Spleen (tissue), 7 donors: Measurements from ENCODE around the gene PRRX2.

Experiments
- POLR2A ChIP-seq, 3 donors: fragments of 450-650 bp; IDR thresholded peaks; one replicate each; pipeline ENCODE4 v1.5.1; 2017; ENCODE audit warnings: antibody characterized with exemption in 3 of 3, mild to moderate bottlenecking in 1 of 3
- POLR2AphosphoS5 ChIP-seq, 3 donors: sonication (generic); formaldehyde crosslinking; IDR thresholded peaks; one replicate each; pipeline ENCODE4 v1.5.1; 2017; ENCODE audit warnings: antibody characterized with exemption in 3 of 3
- TF ChIP-seq, protein P1 (sequence below), 11 experiments: fragments of 200-600 bp in 7 of 11; fragments of 450-650 bp in 4 of 11; sonication (generic) in 4 of 11; IDR thresholded peaks in 8 of 11; conservative IDR thresholded peaks in 3 of 11; 1 replicate in 7 of 11; 2 replicates in 4 of 11; pipeline versions ENCODE4 v1.4.0 to v1.8.0; 2016 to 2021; ENCODE audit warnings: antibody characterized with exemption in 11 of 11, inconsistent platforms in 4 of 11, mild to moderate bottlenecking in 1 of 11
- donor health status: DM: no; HTN: no; CAD: no; lungs with moderate emphysema.
- donor health status: DM: no; HTN: no; CAD: no.
- donor health status: DM: no; HTN: no; CAD: no.

DNA sequence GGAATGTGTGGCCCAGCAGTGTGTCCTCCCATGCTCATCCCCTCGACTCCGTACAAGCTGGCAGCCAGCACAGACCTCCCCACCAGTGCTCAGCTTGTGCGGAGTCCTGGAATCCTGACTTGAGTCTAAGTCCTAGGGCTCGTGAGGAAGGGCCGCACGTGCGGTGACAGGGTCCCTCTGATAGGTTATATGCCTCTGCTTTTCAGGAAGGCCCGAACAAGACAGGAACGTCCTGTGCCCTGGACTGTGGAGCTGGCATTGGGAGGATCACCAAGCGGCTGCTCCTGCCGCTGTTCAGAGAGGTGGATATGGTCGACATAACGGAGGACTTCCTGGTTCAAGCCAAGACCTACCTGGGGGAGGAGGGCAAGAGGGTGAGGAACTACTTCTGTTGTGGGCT, 31.6 kb upstream of the PRRX2 start:
- TF ChIP-seq POLR2A (IDR thresholded peaks at IDR 0.05) = no peak
- peak; percentile 10 to 44 (median 44) for TF ChIP-seq POLR2AphosphoS5 (IDR thresholded peaks at IDR 0.05)
- TF ChIP-seq, protein P1, sequence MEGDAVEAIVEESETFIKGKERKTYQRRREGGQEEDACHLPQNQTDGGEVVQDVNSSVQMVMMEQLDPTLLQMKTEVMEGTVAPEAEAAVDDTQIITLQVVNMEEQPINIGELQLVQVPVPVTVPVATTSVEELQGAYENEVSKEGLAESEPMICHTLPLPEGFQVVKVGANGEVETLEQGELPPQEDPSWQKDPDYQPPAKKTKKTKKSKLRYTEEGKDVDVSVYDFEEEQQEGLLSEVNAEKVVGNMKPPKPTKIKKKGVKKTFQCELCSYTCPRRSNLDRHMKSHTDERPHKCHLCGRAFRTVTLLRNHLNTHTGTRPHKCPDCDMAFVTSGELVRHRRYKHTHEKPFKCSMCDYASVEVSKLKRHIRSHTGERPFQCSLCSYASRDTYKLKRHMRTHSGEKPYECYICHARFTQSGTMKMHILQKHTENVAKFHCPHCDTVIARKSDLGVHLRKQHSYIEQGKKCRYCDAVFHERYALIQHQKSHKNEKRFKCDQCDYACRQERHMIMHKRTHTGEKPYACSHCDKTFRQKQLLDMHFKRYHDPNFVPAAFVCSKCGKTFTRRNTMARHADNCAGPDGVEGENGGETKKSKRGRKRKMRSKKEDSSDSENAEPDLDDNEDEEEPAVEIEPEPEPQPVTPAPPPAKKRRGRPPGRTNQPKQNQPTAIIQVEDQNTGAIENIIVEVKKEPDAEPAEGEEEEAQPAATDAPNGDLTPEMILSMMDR (IDR thresholded peaks at IDR 0.05 in 8 of 11, conservative IDR thresholded peaks at IDR 0.05 in 3 of 11) = no peak
